GM19468 (cell line): ENCODE results near the gene GLG1.
"Not testable (repeated sequence)": the region's sequence is repeated elsewhere in the genome, so short reads cannot be mapped to it uniquely, and the experiment has no call there.

Experiments used
- ATAC-seq: cut with Tn5 transposase; IDR thresholded peaks from one replicate; pipeline ENCODE4 v1.9.1; 2021; ENCODE audit warnings: mild to moderate bottlenecking, moderate library complexity, moderate number of reproducible peaks; ENCODE audit not compliant: unreplicated experiment; ENCODE audit errors: extremely low read depth

Gene GLG1

DNA sequence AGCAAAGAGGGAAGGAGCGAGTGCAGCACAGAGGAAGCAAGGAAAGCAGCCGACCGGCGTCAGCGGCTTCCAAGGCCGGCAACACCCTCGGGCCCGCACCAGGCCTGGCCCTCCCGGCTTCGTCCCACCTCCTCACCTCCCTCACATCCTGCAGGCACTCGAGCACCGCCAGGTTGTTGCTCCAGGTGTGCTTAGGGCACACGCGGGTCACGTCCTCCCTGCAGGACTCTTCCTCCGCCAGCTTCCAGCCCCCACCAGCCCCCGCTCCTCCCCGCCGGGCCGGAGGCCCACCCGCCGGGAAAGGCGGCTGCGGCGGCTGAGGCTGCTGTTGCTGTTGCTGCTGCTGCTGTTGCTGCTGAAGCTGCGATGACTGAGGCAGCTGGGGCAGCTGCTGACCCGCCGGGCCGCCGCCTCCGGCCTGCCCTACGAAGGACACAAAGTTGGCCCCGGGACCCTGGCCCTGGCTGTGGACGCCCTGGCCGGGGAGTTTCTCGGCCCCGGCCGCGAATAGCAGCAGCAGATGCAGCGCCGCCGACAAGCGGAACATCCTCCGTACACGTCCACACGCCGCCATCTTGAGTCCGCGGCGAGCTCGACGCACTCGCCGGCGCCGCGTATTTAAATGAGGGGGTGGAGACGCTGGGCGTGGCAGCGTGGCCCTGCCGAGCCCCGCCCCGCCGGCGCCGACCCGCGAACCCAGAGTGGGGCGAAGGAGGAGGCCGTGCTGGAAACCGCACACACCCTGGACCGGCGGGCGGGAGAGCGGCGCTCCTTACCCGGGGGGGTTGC is at the start of gene GLG1:
GLG1 (minus strand) TSS at position 594 of the 789 bp plus-strand sequence; CDS start at position 574, 20 bp downstream.
- peak; percentile 95 for ATAC-seq

DNA sequence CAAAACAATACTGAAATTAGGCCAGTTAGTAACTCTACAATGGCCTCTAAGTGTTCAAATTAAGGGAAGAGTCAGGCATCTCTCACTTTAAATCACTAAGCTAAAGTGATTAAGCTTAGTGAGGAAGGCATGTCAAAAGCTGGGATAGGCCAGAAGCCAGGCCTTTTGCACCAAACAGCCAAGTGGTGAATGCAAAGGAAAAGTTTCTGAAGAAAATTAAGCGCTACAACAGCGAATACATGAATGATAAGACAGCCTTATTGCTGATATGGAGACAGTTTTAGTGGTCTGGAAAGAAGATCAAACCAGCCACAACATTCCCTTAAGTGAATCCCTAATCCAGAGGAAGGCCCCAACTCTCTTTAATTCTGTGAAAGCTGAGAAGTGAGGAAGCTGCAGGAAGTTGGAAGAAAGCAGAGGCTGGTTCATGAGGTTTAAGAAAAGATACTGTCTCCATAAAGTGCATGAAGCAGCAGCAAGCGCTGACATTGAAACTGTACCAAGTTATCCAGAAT is 47.7 kb upstream of the GLG1 start:
- ATAC-seq, result no peak

DNA sequence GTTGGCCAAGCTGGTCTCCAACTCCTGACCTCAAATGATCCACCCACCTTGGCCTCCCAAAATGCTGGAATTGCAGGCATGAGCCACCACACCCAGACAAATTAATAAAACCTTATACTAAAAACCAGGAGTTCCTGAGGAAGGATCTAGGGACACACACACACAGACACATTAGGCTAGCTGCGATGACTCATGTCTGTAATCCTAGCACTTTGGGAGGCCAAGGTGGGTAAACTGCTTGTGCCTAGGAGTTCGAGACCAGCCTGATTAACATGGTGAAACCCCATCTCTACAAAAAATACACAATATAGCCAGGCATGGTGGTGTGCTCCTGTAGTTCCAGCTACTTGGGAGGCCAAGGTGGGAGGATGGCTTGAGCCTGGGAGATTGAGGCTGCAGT is 46.0 kb upstream of the GLG1 start:
- ATAC-seq, result not testable (repeated sequence)

DNA sequence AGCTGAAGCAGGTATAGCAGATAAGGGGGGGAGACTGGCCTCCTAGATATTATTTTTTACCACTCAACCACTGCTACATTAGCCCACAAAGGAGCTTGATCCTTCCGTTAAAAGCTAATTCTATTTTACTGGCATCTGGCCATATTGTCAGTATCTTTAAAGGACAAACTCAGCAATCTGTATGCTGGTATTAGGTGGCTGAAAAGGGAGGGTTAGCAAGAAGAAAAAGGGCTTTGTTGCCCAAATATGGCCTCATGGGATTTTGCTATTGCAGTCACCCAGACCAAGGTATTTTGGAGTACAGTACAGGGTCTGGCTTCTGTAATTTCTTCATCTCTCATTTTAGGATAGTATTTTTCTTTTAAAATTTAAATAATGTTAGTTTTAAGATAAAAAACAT is 45.3 kb upstream of the GLG1 start:
- ATAC-seq, result no peak

DNA sequence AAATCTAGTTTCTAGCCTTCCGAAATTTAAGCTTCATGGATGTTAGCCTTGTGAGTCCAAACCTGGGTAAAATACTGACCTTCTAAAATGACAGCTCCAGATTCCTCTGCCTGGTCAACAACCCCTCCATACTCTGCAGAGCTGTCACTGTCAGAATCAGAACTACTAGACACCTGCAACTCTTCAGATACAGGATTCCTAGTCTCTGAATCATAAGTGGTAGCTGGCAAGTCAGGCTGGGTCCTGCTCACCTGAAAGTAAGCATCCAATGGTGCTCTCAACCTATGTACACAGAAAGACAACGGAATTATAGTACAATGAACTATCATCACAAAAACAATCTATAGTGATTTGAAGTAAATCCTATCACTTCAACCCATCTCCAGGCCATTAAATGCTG is 44.9 kb upstream of the GLG1 start:
- ATAC-seq, result no peak

DNA sequence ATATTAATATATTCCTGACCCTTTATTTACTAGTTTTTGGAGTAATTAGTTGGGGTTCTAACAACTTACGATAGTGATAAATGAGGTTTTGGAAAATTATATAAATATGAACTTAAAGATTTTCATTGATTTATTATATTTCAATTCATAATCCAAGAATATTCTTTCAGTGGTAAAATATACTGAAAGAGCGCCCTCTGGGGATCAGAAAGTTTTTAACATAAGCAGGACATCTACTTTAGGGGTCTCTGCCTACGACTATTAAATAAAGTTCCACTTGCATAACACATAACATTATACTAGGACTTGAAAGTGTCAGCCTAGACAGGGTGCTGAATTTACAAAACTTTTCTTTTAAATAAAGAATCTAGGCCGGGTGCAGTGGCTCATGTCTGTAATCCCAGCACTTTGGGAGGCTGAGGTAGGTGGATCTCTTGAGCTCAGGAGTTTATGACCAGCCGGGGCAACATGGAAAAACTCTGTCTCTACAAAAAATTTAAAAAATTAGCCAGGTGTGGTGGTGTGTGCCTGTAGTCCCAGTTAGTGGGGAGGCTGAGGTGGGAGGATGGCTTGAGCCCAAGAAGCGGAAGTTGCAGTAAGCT is 44.2 kb upstream of the GLG1 start:
- no peak for ATAC-seq

DNA sequence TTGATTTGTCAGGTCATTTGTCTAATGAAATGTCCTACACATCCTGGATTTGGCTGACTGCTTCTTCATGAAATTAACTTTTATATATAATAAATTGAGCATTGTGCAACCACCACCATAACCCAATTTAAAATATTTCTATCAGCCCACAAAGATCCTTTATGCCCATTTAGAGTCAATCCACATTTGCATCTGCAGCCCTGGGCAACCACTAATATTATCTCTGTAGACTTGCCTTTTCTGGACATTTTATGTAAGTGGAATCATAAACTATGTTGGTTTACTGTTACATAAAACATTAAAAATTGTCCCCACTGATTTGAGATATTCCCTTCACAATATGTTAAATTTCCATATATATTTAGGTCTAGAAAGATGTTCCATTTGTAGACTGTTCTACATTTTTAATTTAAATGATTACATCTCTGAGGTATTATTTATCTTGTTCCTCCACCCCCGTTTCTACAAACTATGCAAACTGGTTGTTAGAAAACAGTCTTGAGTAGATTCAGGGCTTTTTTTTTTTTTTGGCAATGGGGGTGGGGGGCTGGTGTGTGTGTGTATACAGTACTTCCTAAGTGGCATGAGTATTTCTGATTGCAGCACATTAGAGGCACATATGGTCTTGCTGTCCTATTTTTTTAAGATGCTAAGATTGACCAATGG is 43.1 kb upstream of the GLG1 start:
- ATAC-seq, result no peak

DNA sequence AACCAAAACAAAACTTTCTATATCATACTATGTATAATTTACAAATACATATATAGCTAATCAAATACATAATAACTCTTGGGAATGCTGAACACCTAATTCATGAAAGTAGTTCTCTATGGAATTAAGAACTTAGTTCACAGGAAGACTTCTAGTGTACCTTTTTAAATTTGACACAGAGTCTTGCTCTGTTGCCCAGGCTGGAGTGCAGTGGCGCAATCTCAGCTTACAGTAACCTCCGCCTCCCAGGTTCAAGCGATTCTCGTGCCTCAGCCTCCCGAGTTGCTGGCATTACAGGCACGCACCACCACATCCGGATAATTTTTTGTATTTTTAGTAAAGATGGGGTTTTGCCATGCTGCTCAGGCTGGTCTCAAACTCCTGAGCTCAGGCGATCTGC is 35.1 kb upstream of the GLG1 start:
- ATAC-seq, result no peak

DNA sequence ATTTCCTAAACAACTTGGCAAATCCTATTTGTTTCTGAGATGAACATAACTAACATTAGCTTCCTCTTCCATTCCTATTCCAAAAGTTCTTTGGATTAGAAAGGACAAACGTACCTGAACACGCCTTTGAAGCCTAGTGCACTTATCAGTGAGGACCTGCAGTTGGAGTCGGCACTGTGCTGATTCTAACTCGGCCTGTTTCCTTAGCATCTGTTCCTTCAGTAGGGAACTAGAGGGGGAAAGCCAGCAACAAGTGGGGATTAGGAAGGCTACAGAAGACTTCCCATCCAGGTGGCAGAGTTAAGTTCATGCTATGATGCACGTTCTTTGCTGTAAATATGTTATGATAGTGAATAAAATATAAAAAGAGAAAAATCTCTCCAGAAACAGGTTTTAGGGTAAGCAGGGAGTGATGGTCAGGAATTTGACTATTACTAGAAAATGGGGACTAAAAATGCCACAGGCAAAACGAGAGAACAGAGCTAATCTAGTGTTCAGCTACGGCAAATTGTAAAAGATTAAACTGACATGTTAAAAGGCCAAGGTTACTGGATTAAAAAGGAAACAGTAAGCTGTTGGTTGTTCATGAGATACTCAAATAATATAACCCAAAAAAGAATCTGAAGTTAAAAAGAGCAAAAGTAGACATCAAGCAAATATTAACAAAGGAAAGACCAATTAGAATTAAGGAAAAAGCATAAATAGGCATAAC is 31.0 kb upstream of the GLG1 start:
- ATAC-seq, result no peak

DNA sequence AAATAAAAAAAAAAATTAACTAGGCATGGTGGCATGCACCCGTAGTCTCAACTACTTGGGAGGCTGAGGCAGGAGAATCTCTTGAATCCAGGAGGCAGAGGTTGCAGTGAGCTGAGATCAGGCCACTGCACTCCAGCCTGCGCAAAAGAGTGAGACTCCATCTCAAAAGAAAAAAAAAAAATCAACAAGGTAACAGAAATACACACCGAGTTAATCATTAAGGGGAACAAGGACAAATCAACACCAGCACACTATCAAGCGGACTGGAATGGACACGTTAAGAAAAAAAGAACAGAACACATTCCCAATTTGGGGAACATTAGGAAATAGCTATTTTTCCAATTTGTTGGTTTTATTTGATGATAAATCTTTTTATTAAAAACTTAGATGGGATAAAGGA is 28.4 kb upstream of the GLG1 start:
- no peak for ATAC-seq

DNA sequence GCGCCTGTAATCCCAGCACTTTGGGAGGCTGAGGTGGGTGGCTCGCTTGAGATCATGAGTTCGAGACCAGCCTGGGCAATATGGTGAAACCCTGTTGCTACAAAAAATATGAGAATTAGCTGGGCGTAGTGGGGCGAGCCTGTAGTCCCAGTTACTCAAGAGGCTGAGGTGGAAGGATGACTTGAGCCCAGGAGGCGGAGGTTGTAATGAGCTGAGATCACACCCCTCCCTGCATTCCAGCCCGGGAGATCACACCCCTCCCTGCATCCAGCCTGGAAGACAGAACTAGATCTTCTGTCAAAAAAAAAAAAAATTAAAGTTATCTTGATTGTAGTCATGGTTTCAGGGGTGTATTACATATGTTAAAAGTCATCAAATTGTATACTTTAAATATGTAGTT is 26.8 kb upstream of the GLG1 start:
- no peak for ATAC-seq

DNA sequence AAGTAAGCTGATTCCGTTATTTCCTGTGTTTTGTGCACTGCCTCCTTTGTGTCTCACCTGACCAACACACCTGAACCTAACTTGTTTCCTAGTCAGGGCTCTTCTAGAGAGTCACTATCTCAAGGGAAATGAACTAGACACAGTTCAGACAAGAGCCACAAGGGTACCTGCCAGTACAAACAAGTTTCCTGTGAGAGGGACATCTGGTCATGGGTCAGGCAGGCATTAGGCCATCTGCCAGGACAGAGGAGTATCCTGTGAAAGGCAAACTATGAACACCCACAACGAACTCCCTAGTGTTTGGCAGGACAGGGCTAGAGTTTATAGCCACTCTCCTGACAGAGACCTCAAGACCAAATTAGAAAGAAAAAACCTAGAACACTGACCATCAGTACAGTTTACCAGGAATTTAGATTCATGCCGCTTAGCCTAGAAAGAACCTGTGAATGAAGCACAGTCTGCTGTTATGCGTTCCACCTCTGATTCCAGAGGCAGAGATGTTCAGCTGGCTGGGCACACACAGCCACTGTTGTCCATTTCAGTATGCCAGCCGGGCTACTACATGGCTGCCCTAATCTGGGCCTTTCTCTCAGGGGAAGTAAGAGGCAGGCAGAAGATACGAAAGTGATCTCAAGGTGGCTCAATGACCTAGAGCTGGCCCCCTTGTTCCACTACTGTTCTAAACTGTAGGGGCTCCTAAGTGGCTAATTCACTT is 20.7 kb upstream of the GLG1 start:
- ATAC-seq, result no peak

DNA sequence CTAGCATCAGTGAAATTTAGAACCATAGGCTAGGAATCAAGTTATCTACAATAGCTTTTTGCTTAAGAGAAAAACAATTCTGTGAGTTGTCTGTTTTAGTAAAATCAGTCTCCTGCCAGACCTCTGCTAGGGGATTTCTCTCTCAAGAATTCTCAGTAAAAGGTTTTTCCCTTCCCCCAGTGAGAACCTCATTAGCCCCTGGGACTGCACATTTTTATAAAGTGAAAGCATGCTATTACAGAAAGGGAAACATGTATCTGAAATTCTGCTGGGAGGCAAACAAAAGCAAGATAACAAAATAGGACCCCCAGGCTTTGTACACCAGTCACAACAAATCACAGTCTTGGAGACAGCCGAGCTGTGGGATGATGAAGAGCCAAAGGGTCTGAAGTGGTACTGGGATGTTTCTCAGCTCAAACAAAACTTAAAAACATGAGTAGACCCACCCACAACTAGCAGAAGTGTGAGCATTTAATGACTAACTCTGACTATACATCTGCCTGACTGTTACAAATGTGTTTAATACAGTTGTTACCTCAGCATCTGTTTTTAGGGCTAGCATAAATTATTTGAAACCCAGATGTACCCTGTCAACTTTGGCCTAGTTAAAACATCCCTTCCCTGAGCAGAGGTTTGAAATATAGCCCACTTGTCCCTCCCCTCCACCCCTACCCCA is 20.0 kb upstream of the GLG1 start:
- ATAC-seq, result no peak

DNA sequence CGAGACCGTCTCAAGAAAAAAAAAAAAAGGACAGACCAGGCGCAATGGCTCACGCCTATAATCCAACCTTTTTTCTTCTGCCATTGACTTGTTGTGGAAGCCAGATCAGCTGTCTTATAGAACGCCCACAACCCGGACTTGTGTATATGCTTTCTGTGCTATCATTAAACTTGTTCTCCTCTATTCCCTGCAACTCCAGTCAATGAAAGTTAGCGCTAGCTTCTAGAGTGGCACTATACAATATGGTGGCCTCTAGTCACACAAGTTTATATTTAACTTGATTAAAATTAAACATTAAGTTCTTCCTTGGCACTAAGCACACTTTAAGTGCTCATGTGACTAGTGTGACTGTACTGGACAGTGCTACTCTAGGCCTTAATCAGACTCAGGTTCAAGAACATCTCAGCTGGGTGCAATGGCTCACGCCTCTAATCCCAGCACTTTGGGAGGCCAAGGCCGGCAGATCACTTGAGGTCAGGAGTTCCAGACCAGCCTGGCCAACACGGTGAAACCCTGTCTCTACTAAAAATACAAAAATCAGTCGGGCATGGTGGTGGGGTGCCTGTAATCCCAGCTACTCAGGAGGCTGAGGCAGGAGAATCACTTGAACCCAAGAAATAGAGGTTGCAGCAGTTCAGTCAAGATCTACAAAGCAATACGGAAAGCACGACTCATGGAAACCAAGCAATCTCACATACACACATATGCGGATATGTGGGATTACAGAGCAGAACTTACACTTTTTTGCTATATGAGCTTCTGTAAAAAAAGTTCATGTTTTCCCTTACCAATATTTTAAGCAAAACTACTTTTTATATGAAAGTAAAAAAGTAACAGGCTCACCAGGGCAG is 18.8 kb upstream of the GLG1 start:
- no peak for ATAC-seq

DNA sequence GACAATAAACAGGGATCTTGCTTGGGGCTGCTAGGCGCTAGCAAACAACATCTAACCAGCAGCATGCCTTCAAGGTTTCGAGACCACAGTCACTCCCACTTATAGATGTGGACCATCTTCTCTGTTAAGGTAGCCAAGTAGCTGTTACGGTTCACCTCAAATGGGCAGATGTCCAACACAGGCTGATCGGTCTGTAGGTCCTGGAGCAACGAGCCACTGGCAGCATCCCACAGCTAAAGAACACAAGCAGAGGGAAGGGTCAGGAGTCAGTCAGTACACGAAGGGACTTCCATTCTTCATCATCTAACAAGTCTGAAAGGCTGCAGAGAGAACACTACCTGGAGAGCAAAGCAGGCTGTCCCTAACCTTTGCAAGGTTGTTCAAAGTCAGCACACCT is 16.9 kb upstream of the GLG1 start:
- ATAC-seq, result no peak

DNA sequence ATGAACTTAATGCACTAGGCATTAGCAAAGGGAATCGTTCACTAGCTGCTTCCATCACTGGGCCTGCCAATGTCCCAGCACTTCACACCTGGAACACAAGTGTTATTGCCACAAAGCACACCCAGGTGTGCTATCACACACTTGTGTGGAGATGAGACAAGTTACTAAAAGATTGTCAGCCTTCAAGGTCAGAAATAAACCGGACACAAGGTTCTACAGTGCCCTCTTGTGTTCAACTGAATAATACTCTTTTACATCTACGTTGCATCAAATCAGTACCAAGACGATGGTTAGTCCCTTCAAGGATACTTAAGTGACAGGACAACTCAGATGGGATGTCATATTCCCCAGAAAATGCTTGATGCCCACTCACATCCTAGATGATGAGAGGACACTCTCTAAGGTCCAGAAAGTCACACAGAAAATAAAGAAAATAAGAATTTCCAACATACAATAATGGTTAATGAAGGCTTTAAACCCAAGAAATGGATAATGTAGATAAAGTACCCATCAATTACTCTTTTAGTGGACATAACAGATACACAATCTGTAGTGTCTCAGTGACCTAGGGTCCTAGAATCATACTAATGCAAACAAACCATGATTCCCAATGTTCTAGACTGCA is 16.4 kb upstream of the GLG1 start:
- no peak for ATAC-seq

DNA sequence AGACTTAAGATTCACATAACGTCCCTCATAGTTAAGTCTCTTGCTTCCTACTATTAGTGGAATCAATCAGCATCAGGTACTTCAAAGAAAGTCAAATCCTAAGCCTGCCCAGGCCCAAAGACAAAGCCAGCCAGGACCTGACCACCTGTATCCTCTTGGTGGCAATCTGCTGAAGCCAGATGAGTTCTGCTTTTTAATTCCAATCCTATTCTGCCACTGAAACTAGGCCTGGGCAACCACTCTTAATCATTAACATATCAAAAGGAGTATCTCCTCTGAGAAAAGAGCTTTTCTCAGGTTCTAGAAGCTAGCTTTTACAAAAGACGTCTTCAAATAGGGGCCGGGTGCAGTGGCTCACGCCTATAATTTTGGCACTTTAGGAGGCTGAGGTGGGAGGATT is 15.1 kb upstream of the GLG1 start:
- ATAC-seq, result no peak

DNA sequence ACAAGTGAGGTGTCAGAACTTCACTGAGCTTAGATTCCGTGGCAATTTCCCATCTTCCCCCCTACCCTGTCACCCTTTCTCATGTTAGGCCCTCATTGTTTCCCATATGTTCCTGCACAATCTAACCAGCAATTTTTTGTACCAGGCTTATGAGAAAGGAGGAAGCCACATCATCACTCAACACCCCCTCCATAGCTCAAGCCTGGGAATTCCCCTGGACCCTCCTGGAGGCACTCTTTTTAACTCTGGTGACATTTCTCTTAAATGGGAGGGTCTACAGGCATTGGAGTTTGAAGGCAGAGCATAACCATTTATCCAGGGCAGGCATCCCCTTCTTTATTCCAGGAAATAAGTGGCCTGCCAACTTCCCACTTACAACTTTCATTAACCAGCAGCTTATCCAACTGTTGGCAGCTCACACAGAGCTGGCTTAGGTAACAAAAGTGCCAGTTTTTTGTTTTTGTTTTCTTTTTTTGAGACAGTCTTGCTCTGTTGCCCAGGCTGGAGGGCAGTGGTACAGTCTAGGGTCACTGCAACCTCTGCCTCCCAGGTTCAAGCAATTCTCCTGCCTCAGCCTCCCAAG is 10.4 kb upstream of the GLG1 start:
- ATAC-seq, result no peak
